Omental fat pad (tissue), 4 donors: ENCODE measurements around the gene RRBP1. TPM values are rescaled to one million over a fixed set of nuclear protein-coding genes. Genes with fewer than 3 reads are reported as not detected.
A peak's percentile ranks its signal among the peaks of the same experiment; 100 is the strongest.

ENCODE experiments used
- ATAC-seq: fragments of 150-250 bp; one replicate; pipeline ENCODE4 v1.9.1; 2016; ENCODE audit warnings: mild to moderate bottlenecking, moderate library complexity; ENCODE audit not compliant: low FRiP score
- DNase-seq: peaks from one replicate; pipeline ENCODE4 v3.0.0-alpha.2; 2019; ENCODE audit warnings: low spot score
- total RNA-seq, 4 donors: library from RNA; depleted of rRNA; stranded (reverse); fragments of >200 nt; gene quantifications; one replicate each; pipeline ENCODE4 v1.1.0, GENCODE V29; 2016
- TF ChIP-seq, protein P1 (sequence below), 3 donors: fragments of 450-650 bp; IDR thresholded peaks; one replicate each; pipeline ENCODE4 v1.5.1; 2016 to 2017; ENCODE audit warnings: antibody characterized with exemption in 3 of 3, mild to moderate bottlenecking in 3 of 3, moderate library complexity in 2 of 3

Gene RRBP1
- total RNA-seq, 4 donors from 2014 or later = 67.9 to 142 (median 87.2) TPM

DNA sequence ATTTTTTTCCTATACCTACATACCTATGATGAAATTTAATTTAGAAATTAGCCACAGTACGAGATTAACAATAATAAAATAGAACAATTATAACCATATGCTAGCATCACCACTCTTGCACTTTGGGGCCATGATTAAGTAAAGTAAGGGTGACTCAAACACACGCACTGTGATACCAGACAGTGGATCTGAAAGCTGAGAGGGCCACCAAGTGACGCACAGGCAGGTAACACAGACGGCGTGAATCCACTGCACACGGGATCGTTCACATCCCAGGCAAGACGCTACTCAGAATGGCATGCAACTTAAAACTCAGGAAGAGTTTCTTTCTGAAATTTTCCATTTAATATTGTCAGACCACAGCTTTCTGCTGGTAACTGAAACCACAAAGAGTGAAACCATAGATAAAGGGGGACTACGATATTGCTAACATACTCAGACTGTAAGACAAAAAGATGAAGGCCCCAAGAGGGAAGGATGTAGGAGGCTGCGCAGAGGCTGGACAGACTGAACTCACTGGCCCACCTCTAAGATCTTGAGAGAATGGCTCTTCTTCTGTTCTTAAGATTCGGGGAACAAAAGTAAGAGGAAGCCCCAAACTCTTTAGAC is 17.9 kb downstream of the RRBP1 start:
- TF ChIP-seq, protein P1, sequence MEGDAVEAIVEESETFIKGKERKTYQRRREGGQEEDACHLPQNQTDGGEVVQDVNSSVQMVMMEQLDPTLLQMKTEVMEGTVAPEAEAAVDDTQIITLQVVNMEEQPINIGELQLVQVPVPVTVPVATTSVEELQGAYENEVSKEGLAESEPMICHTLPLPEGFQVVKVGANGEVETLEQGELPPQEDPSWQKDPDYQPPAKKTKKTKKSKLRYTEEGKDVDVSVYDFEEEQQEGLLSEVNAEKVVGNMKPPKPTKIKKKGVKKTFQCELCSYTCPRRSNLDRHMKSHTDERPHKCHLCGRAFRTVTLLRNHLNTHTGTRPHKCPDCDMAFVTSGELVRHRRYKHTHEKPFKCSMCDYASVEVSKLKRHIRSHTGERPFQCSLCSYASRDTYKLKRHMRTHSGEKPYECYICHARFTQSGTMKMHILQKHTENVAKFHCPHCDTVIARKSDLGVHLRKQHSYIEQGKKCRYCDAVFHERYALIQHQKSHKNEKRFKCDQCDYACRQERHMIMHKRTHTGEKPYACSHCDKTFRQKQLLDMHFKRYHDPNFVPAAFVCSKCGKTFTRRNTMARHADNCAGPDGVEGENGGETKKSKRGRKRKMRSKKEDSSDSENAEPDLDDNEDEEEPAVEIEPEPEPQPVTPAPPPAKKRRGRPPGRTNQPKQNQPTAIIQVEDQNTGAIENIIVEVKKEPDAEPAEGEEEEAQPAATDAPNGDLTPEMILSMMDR (IDR thresholded peaks at IDR 0.05) = no peak
- ATAC-seq = no peak
- no peak for DNase-seq

GRCh38 chr20:17663486-17663885 is 18.6 kb downstream of the RRBP1 start:
- no peak for ATAC-seq
- DNase-seq = no peak

DNA sequence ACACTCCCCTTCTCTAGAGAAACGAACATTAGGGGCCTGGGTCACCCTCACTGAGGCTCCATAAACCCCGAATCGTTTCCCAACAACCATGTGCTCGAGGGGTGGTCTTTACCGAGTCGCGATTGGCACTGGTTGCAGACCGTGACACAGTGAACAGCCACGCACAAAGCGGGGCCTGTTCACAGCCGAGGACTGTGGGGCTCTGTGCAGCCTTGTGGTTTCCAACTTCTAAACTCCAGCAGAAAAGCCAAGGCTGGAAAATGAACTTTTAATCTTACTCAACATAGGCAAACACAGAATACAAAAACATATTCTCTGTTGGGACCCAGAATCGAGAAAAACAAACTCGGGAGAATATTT is 19.0 kb downstream of the RRBP1 start:
- DNase-seq = no peak
- TF ChIP-seq, protein P1 (IDR thresholded peaks at IDR 0.05) = no peak
- no peak for ATAC-seq

More at GRCh38 chr20:17663486-17663885, 18.6 kb downstream of the RRBP1 start:
- TF ChIP-seq, protein P1 (IDR thresholded peaks at IDR 0.05) = no peak

DNA sequence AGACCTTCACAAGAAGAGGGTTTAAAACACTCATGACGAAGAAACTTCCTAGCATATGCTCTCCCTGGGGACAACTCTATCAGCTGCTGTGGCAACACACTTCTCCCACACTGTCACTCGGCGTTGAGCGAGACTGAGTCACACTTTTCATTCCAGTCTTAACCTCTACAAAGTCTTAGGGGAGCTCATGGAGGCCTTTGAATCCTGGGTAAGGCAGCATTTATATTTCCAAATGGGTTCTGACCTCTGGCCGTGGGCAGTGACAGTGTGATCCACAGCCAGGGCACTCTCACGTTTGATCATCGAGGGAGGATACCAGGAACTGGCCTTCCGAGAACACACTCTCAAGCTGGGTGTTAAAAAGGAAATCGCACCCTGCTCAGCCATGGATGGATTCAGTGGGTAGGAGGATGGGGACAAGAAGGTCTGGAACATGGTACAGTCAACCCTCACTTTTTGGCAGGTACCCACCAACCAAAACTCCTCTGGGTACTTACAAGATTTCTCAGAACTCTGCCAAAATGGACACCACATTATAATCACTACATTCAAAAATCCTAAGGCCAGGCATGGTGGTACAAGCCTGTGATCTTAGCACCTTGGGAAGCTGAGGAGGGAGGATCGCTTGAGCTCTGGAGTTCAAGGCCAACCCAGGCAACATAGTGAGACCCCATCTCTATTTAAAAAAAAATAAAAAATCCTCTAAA is 19.6 kb downstream of the RRBP1 start:
- ATAC-seq (peak; percentile 57), DNase-seq (no peak)
- TF ChIP-seq, protein P1 (IDR thresholded peaks at IDR 0.05) = no peak

DNA sequence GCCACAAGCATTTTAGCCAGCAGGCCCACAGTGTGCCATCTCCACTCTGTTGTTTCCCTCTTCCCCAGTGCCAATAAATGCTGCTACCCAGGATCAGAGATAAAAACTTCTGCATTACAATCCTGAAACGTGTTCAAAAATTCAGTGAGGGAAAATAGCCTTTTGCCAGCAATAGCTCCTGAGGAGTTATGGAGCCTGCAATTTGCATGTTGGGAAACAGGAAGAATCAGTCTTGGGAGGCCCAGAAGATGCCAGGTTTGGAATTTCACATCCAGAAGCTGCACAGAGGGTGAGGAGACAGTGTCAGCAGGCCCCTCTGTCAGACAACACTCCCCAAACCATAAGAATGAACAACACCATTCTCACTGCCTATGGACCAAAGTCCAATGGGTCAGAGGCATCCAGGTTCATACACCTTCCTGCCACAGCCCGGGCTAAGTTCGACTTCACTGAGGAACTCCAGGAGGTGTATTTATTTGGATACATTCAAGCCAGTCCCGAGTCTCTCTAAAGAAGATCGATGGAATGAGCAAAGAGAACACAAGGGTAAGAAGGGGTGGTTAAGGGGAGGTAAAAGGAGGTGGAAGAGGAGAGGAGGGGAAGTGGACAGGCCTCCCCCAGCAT is 20.8 kb downstream of the RRBP1 start:
- ATAC-seq (no peak), DNase-seq (no peak)
- TF ChIP-seq, protein P1 (IDR thresholded peaks at IDR 0.05) = no peak

DNA sequence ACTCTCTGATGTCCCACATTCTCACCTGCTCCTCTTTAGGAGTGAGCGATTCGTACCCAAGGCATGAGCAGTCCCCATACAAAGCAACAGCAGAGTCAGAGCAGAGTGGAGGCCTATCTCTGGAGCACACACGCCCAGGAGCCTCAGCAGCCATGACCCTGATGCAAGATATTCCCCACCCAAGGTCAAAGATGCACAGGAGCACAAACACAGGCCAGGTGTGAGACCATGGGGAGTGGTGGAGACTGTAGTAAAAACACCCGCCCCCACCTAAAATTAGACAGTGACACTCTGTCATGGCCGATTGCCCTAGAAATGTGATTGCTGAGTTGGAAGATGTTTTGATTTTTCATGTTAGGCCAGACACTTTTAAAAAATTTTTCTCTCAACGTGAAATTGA is 21.4 kb downstream of the RRBP1 start:
- no peak for ATAC-seq
- DNase-seq = no peak
- TF ChIP-seq, protein P1 (IDR thresholded peaks at IDR 0.05) = no peak
